Measurements from ENCODE around the gene FYB1. TPM values are rescaled to one million over a fixed set of nuclear protein-coding genes. Genes with fewer than 3 reads are reported as not detected.
"Not testable (repeated sequence)": the region's sequence is repeated elsewhere in the genome, so short reads cannot be mapped to it uniquely, and the experiment has no call there.

FYB1 gene
- total RNA-seq, 1 donor from 2014 or later, result not detected

DNA sequence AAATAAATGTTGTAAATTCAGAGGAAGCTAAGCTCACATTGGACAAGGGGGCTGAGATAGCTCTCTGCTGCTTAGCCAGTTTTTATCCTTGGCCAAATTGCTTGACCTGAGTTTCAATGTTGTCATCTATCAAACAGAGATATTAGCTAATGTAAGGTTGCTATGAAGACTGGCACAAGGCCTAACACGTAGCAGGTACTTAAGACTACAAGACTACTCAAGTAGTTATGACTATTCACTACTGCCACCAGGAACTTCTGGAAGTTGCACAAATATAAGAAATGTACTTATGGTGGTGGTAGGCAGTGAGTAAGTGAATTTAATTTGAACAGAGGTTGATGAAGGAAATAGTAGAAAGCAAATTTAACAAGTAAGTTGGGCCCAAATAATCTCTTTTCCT lies 17.4 kb upstream of the FYB1 start:
- H3K9me3 Mint-ChIP-seq (ENCODE audit: low read depth), result peaks cover 27% of the 10 kb centered on the region
- DNase-seq (ENCODE audit: low spot score, unreplicated experiment), result no peak
- H3K36me3 Mint-ChIP-seq (ENCODE audit: insufficient read depth), result peaks cover 6% of the 10 kb centered on the region
- no peak for TF ChIP-seq CTCF (IDR thresholded peaks at IDR 0.05; ENCODE audit: unreplicated experiment)
- H3K4me3 Mint-ChIP-seq (ENCODE audit: low read depth), result no peak overlapping the region
- H3K27ac Mint-ChIP-seq, result no peak overlapping the region
- peaks cover 8% of the 10 kb centered on the region for H3K4me1 Mint-ChIP-seq (ENCODE audit: low read depth)
- H3K27me3 Mint-ChIP-seq, result no peaks in the 10 kb centered on the region

DNA sequence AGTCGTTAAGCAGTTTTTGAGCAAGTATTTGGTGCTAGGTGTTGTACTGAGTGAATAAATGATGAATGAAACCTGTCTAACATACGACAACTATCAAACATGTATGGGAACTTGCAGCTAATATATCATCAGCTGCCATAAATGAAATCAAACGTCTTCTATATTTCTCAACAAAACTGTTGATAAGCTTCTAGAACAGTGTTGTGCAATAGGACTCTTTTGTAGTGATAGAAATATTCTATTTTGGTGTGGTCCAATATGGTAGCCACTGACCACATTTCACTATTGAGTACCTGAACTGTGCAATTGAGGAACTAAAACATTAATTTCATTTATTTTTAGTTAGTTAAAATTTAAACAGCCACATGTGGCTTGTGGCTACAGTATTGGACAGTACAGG lies 16.3 kb upstream of the FYB1 start:
- no peak overlapping the region for H3K27ac Mint-ChIP-seq
- H3K4me1 Mint-ChIP-seq (ENCODE audit: low read depth), result peaks cover 11% of the 10 kb centered on the region
- no peak for TF ChIP-seq CTCF (IDR thresholded peaks at IDR 0.05; ENCODE audit: unreplicated experiment)
- H3K4me3 Mint-ChIP-seq (ENCODE audit: low read depth), result no peak overlapping the region
- no peak for DNase-seq (ENCODE audit: low spot score, unreplicated experiment)
- H3K9me3 Mint-ChIP-seq (ENCODE audit: low read depth), result peaks cover 20% of the 10 kb centered on the region
- no peaks in the 10 kb centered on the region for H3K27me3 Mint-ChIP-seq
- H3K36me3 Mint-ChIP-seq (ENCODE audit: insufficient read depth), result peaks cover 6% of the 10 kb centered on the region

- H3K27ac Mint-ChIP-seq, H3K27me3 Mint-ChIP-seq: not testable (repeated sequence)
- H3K4me1 Mint-ChIP-seq (ENCODE audit: low read depth), result peaks cover 11% of the 10 kb centered on the region
Measured at GRCh38 chr5:39234494-39234893, 15.1 kb upstream of the FYB1 start.

DNA sequence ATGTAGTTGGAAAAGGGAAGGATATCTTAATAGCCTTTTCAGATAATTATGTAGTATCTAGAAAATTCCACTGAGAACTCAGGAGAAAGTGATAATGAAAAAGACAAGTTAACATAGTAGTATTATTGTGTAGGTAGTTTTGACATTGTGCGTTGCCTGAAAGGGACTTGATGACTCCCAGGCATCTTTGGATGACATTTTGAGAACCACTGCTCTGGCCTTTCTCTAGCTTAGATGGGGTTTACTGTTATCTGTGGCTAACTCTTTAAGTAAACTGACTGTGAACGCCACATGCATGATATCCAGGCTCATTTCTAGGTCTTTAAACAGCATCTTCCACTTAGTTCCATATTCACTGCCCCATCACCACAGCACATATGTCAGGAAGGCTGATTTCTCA lies 14.4 kb upstream of the FYB1 start:
- Mint-ChIP-seq H3K36me3 (ENCODE audit: insufficient read depth) (peaks cover 3% of the 10 kb centered on the region), H3K4me1 (ENCODE audit: low read depth) (peaks cover 11% of the 10 kb centered on the region), H3K27me3 (no peaks in the 10 kb centered on the region), H3K4me3 (ENCODE audit: low read depth) (no peak overlapping the region), H3K27ac (no peak overlapping the region), H3K9me3 (ENCODE audit: low read depth) (peaks cover 5% of the 10 kb centered on the region)
- TF ChIP-seq CTCF (IDR thresholded peaks at IDR 0.05; ENCODE audit: unreplicated experiment), result no peak
- no peak for DNase-seq (ENCODE audit: low spot score, unreplicated experiment)

More at GRCh38 chr5:39234494-39234893, 15.1 kb upstream of the FYB1 start:
- DNase-seq (ENCODE audit: low spot score, unreplicated experiment); H3K4me3 Mint-ChIP-seq (ENCODE audit: low read depth); H3K36me3 Mint-ChIP-seq (ENCODE audit: insufficient read depth): not testable (repeated sequence)
- peaks cover 11% of the 10 kb centered on the region for H3K9me3 Mint-ChIP-seq (ENCODE audit: low read depth)

- Mint-ChIP-seq H3K27me3 (no peaks in the 10 kb centered on the region), H3K4me3 (ENCODE audit: low read depth) (no peak overlapping the region), H3K27ac (peak overlapping the region; percentile 38), H3K36me3 (ENCODE audit: insufficient read depth) (peaks cover 3% of the 10 kb centered on the region), H3K4me1 (ENCODE audit: low read depth) (peaks cover 9% of the 10 kb centered on the region), H3K9me3 (ENCODE audit: low read depth) (peaks cover 4% of the 10 kb centered on the region)
- no peak for DNase-seq (ENCODE audit: low spot score, unreplicated experiment)
- no peak for TF ChIP-seq CTCF (IDR thresholded peaks at IDR 0.05; ENCODE audit: unreplicated experiment)
Measured at GRCh38 chr5:39231705-39232525, 12.6 kb upstream of the FYB1 start.

- no peak for DNase-seq (ENCODE audit: low spot score, unreplicated experiment)
- Mint-ChIP-seq H3K4me1 (ENCODE audit: low read depth) (peaks cover 27% of the 10 kb centered on the region), H3K36me3 (ENCODE audit: insufficient read depth) (peaks cover 3% of the 10 kb centered on the region), H3K27ac (no peak overlapping the region), H3K27me3 (no peaks in the 10 kb centered on the region), H3K9me3 (ENCODE audit: low read depth) (peaks cover 4% of the 10 kb centered on the region), H3K4me3 (ENCODE audit: low read depth) (no peak overlapping the region)
- no peak for TF ChIP-seq CTCF (IDR thresholded peaks at IDR 0.05; ENCODE audit: unreplicated experiment)
Measured at GRCh38 chr5:39228596-39228995, 9.2 kb upstream of the FYB1 start.
